ENCODE results near the gene CABP2.

The CABP2 gene

DNA sequence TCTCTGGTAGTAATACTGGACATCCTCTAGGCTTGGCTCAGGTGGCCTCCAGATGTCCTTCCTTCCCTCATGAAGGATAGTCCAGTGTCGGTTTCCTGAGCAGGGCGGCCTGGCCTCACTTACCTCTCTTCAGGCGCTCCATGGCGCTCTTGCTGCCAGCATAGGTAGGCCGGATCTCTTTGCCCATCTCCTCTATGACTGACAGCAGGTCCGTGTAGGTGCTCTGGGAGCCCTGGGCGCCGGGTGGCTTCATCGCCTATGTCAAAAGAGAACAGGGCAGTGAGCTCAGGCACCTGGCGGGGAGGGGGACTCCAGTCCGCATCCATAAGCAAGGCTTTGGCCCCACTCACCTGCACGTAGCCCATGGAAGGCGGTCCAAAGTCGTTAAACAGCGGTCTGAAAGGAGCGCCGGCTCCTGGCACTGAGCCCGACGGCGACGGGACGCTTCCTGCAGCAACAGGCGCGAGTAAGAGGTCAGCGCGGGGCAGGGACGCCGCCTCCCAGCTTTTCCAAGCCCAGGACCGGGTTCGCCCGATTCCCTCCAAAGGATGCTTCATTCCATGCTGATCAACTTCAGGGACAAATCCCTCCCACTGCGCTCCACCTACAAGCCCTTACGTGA is 15.9 kb downstream of the CABP2 start:
- DNase-seq = no peak

DNA sequence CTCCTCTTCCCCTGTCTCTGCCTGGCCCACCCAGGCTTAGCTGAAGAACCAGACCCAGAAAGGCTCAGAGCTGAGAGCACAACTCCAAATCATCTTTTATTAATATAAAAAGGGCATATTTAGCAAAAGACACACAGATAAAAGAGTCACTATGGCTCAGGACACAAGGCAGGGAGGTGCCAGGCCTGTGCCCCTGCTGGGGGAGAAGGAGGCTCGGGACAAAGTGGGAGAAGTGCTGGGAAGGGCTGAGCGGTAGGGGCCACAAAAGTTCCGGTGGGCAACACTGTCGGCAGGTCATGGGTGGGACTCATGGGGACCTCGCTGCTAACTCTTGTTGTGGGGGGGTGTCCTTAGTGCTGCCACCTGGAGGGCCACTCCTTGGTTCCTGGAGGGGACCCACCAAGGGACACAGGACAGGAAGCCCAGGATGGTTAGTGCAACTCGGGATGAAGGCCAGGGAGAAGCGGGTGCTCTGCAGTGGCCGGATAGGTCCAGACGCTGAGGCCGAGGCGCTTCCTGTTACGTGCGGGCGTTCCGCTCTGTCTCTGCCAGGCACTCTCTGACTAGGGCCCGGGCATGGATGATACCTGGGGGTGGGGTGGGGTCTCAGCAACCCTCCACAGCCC is 16.7 kb downstream of the CABP2 start:
- no peak for DNase-seq

DNA sequence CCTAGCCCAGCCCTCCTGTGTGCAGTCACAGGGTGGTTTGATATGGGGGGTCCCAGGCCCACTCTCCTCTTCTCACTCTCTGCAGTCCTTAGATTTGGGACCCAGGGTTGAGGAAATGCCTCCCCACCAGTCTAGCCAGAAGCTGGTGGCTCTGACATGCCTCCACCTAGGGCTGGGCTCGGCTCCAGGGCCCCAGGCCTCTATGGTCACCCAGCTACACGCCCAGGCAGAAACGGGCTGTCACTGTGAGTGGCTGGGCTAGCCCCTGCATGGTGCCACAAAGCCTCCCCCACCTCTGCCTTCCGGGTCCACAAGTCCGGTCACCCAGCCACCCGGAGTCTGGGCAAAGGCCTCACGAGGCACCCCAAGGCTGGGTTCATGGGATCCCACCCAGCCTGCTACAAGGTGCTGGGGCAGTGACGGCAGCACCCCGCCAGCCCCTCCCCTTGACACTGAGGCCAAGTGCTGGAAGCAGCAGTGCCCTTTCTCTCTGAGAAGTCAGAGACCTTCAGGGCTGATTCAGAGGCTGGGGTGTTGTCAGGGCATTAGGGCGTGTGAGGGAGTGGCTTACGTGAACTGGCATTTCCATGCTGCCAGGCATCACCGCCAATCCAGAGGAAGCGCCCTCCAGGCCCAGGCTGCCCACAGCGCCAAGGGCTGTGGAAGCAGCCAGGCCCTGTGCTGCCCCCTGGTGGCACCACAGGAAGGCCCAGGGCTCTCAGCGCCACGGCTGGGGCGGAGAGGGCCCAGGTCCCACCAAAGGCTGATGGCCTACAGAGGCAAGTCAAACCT is 17.4 kb downstream of the CABP2 start:
- DNase-seq = peak; percentile 97

DNA sequence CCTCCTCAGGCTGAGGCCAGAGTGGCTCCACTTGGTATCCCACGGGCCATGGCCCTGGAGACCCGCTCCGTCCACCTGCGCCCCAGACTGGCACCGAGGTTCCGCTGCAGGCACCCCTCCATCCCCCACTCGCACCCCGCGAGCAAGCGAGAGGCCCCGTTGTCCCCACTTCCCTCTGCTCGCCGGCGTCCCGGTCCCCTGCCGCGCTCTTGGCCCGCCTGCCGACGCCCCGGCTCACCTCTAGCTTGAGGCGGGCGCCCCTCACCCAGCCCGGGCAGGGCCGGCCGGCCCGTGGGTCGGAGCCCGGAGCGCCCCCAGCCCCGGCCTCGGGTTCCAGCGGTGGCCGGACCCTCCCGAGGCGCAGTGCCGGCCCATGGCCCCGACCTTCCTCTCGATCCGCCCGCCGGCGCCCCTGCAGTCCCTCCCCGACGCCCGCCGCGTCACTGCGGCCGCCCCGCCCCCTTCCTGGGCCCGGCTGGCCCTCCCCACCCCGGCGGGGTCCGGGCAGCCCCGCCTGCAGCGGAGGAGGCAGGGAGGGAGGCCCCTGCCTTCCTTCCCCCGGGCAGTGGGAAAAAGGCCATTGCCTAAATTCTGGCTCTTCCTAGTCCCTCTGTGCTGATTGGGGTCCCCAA is 18.2 kb downstream of the CABP2 start, which contains the start of gene PITPNM1:
Gene PITPNM1, minus strand, starts transcription at position 414 of the 632 bp plus-strand sequence. CDS start 1,183 bp downstream, outside the sequence.
- peak; percentile 41 for DNase-seq

DNA sequence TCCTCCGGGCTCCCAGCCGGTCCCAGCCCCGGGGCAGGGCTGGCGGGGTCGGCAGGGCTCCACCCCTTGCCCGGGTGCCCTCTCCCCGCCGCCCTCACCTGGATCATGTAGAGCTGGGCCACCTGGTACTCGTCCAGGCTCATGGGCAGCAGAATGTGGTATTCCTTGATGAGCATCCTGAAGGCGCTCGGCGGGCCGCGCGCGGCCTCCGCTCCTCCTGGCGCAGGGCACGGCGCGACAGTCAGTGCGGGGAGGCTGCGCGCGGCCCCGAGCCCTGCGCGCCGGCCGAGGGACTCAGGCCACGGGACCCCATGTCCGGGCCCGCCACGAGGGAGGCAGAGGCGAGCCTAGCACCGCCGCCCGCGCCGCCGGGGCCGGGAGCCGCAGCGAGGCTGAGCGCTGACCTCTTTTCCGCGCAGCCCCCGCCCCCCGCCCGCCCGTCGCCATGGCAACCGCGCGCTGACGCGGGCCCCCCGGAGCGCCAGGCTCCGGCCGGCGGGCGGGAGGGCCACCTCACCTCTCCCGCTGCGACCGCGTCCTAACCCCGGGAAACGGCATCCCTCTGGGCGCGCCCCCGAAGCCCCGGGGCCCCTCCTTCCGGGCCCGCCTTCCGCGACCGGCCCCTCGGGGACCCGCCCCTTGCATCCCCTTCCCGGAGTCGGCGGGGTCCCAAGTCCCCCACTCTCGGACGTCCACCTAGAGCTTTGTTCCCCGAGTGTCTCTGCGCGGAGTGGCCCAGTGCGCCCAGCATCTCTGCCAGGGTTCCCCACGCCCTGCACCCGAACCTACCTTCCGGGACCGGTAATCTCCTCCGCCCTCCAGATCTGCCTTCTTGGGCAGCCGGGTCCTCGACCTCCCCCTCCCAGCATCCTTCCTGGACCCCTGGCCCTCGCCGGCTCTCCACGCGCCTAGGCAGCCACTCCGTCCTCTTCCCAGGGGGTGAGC is 19.0 kb downstream of the CABP2 start:
- DNase-seq = no peak

DNA sequence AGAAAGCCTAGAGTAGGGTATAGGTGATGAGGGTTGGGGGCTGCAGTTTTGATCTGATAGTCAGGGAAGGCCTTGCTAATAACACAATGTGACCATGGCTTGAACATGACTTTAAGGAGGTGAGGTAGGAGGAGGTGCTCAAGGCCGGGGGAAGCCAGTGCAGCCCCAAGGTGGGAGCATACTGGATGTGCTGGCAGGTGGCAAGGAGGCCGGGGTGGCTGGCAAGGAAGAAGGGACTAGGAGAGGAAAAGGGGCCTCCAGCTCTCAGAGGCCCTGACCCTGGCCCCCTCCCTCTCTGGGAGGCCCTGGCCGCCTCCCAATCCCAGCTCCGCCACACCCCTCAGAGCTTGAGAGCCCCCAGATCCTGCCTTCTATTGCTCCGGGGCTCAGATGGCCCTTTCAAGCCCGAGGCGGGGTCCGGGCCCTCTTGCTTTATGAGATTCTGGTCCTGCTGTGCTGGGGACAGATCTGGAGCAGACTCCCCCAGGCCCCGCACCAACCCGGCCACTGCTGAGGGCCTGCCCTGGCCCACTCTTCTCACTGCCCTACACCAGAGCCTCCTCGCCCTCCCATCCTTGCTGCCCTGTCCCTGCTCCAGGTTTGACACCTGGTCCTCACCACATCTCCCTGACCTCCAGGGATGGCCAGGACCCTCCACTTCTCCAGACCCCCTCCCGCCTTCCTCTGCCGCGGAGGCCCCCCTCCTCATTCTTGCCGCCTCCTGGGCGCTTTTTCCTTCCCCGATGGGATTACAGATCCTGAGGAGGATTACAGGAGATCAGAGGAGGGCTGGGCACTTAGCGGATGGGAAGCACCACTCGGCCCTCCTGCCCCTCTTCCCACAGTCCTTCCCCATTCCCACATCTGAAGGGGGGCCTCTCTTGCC is 19.9 kb downstream of the CABP2 start:
- no peak for DNase-seq

DNA sequence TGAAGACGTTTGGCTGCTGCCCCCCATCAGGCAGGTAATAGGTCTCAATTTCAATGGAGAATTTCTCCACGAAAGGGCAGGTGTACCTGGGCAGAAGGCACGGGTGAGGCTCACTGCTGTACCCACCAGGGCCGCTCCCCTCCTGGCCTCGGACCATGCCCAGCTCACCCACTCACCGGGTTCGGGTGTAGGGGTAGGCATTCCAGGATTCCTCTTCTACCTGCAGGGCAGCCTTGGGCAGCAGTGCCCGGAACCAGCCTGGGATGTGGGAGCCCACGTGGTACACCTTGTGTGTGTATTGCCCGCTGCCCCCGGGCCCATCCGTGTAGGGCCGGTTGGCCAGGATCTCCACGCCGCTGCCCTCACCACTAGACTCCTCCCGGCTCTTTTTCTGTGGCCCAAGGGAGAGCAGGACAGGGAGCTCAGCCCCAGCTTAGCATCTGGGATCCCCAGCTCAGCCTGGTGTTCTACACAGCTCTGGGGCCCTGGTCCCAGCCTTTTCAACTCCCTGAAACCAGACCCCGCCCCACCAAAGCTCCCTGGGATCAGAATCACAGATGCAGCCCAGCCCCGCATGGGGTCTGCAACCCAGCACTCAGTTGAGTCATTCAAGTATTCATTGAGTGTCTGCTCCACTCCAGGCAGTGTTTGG is 20.8 kb downstream of the CABP2 start:
- no peak for DNase-seq

DNA sequence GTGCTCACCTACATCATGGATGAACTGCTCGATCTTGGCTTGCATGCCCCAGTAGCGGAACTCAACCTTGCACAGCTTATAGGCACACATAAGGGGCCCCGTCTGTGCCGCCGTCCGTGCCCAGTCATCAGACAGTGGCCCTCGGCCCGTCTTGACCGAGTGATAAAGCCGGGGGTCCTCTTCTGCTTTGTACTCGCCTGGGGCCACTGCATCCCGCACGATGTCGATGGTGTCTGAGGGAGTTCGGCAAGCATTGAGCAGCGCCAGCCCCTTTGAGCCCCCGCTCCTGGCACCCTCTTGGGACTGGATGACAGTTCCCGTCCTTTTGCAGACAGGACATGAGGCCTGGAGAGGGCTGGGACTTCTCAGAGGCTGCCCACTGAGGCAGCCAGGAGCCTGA is 21.4 kb downstream of the CABP2 start:
- no peak for DNase-seq

DNA sequence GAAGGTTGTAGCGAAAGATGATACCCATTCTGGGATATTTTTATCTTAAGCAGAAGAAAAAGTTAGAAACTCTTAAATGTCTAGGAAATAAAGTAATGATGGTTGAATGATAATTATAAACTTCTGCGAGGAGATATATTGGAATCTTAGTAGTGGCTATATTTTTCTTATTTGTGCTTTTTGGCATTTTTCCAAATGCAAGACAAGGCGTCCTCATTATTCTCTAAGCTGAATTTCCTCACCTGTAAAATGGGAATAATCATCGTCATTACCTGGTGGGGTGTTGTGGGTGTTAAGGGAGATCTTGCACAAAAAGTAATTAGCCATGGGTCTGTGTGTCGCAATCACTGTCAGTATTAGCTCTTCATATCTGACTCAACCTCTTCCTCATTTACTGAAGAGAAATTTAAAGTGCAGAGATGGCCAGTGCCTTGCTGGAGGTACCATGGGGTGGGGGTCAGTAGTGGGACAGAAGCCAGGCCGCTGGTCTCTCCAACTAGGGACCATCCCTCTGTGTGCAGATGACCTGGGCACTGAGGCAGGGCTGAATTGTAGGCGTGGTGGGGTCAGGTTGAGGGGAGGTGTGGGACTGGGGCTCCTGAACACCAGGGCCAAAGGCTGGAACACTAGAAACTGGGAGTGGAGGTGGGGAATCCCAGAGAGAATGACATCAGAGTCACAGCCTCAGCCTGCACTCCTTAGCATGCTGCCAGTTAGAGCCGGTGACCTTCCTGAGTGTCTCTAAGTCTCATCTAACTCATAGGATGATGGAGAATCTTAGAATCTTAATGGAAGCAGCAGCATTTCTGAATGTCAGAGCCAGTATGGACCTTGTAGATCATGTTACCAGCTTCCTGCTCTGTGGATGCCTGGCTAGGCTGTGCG is 22.2 kb downstream of the CABP2 start:
- DNase-seq = peak; percentile 57

DNA sequence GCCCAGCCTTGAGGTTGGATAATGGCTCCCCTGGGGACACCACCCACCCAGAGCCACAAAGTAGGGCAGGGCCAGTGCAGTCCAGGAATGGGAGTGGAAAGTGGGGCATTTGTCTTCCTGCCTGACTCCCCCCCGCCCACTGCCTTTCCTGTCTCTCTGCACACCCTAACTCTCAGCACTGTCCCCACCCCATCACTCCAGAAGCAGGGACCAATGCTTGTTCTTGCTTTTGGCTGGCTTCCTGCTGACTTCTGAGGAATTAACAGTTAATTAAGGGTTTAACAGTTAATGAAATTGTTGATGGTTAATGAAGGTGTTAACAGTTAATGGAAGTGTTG is 22.8 kb downstream of the CABP2 start:
- DNase-seq = no peak

DNA sequence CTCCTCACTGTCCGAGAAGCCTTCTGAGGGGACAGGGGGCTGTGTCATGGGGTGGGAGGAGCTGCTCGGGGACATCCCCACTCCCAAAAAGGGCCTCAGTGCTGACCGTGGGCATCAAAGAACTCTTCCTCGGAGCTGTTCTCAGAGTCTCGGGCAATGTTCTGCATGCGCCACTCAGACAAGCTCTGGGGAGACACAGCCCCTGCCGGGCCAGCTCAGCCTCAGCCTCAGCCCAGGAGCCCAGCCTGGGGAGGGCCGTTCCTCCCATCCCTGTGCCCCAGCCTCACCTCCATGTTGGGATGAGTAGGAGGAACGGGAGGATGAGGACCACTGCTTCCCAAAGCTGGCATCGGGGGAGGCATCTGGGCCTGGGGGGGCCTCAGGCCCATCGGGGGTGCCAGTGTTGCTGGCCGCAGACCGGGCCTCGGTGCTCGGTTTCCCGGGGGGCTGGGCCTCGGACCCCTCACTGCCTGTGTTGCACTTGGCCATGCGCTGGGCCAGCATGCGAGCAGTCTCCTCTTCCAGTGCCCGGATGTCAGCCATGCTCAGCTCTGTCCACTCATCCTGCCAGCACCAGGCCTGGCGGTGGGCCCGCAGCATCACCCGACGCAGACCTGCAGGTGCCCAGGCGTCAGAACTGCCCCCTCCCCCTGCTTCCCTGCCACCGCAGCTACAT is 23.3 kb downstream of the CABP2 start:
- DNase-seq = no peak

DNA sequence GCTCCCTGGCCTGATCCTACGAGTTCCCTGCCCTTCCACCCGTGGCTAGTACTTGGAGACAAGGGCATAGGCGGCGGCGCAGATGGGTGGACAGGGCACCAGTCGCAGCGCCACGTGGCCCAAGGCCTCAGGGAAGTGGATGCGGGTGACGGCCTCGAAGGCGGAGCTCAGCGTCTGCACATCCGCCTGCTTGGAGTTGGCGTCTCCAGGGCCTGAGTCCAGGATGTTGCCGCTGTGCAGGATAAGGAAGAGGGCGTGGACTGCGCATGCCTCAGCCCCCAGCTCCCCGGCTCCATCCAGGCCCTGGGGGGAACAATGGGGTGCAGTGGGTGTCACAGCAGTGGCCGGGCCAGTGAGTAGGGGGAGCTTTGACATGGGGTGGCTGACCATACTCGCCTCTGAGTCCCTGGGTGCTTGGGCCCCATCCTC is 24.7 kb downstream of the CABP2 start:
- DNase-seq = no peak

DNA sequence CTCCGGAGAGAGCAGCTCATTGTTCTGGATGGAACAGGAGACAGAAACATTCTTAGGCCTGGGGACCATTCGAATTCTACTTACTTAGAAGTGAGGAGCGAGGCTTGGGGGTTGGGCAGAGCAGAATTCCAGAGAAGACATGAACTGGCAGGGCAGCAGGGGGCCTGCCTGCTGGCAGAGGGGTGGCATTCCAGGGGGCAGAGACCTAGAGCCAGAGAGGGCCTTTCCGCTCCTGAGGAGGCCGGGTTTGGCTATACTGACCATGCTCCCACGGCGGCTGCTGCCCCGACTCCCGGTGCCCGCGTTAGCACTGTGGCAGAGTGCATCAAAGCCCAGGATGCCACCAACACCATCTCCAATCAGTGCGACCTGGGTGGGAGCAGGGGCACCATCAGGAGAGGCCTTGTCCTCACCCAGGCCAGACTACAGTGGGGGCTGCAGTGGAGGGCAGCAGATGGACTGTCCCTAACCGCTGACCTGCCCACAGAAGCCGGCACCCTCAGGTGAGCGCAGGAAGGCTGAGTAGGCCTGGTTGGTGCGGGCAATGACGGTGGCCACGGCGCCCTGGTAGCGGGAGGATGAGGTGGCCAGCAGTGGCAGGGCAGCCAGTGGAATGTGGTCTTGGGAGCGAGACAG is 25.5 kb downstream of the CABP2 start:
- no peak for DNase-seq

DNA sequence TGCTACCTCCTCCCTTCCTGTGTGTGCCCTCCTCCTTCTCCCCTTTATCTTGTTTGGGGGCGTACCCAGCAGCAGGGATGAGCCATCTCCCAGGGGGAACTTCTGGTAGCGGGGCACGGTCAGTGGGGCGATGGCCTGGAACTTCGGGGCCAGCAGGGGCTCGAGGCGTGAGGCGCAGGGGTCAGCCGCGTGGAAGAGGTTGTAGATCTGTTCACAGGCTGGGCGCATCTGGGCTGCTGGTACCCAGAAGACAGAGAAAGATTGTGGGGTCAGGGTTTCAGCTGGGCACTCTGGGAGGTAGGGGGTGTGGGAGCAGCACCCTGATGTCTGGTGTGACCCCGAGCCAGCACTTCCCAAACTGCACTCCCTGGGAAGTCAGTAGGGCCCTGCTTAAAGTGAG is 27.1 kb downstream of the CABP2 start:
- no peak for DNase-seq

DNA sequence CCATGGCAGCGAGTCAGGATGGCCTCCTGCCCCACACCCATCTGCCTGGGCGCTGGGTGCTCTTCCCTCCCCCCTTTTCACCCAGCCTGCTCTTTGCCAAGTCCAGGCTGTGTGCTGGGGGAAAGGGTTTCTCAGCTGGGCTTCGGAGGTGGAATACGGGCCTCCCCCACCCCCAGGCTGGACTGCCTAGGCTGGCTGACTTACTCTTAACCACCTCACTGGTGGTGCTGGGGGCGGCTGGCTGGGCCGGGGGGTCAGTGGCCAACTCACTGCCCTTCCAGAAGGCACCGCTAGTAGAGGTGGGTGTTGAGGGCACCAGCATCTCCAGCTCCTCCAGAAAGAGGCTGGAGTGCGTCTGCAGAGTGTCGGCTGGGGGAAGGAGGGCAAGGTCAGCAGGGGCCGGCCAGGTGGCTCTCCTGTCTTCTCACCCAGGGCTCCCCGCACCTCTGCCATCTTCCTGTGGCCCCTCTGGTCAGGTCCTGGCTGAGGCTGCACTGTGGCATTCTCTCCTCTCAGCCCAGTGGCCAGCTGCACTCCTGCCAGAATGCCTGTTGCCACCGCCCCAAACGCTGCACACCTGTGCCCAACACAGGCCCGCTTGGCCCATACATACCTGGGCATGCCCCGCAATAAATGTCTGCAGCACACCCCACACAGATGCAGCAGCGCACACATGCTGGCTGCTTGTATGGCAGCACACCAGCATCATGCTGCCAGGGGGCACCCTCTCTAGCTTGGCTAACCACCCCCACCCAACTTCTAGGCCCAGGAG is 27.8 kb downstream of the CABP2 start:
- no peak for DNase-seq

DNA sequence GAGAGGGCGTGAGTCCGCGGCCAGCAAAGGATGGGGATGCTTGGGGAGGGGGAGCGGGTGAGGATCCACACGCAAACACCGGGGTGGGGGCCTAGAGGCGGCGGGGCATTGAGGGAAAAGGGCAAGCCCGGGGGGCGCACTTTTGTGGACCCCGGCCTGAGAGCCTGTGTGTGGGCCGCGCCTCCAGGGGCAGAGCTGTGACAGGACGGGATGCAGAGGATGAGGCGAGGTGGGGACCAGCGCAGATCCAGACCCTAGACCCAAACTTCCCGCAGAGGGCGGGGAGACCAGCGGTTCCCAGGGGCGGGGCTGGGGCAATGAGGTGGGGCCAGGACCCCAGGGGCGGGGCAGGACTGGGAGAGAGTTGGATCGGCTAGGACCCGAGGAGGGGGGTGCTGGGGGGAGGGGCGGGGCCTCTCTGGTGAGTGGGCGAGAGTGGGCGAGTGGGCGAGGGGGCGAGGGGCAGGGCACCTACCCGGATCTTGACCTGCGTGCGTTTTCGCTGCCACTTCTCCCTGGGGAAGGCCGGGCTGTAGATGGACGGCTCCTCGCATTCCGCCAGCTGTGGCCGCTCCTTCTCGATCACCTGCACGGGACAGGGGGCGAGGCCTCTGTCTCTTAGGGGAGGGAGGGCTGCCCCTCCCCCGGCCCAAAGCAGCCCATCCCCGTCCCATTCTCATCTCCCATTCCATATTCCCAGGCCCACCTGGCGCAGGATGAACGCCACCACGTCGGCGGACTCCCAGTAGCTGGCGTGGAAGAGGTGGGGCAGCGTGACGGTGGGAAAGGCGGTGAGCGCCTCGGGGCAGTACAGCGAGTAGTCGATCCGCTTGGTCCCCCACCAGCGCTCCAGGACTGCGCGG is 28.6 kb downstream of the CABP2 start:
- no peak for DNase-seq
